Heart left ventricle (tissue), 13 donors: ENCODE results near the gene C7orf57.

Experiments
- POLR2A ChIP-seq, 2 donors: fragments of 450-650 bp; IDR thresholded peaks; one replicate each; pipeline ENCODE4 v1.6.1; 2017; ENCODE audit warnings: antibody characterized with exemption in 2 of 2, mild to moderate bottlenecking in 2 of 2, moderate library complexity in 2 of 2
- TF ChIP-seq, protein P1 (sequence below), 12 donors: fragments of 200-600 bp; sonication (generic) in 4 of 12; IDR thresholded peaks; one replicate each; pipeline versions ENCODE4 v1.5.0 to v1.8.0; 2018 to 2022; ENCODE audit warnings: antibody characterized with exemption in 12 of 12, mild to moderate bottlenecking in 5 of 12
- donor health status: ischemic (EF 13 %, LVEDD 7.1; RV severe dilation, severe dysfunction).
- donor health status: DM: no; HTN: yes; CAD: no.
- donor health status: DM: no; HTN: no; CAD: no.
- donor health status: ischemic (EF 25% LVEDD 6.9; RV normal size, moderate dysfunction).
- donor health status: ischemic (EF 25% LVEDD 5.7; RV mildly dilated, moderate dysfunction).
- donor health status: ischemic (EF 35%, LVEDD 5.7; RV mildly dilated, moderate dysfunction).
- donor health status: nonischemic (EF 11% LVEDD 7.7; RV severe dilation, severe dysfunction).
- donor health status: DM: yes; HTN: yes; CAD: no.
- donor health status: PGD.
- donor health status: ischemic (EF 29% LVEDD 5.4; RV normal size, mild dysfunction).
- donor health status: nonischemic (EF 23%, LVEDD 6.1; RV moderate dilation, normal function).

DNA sequence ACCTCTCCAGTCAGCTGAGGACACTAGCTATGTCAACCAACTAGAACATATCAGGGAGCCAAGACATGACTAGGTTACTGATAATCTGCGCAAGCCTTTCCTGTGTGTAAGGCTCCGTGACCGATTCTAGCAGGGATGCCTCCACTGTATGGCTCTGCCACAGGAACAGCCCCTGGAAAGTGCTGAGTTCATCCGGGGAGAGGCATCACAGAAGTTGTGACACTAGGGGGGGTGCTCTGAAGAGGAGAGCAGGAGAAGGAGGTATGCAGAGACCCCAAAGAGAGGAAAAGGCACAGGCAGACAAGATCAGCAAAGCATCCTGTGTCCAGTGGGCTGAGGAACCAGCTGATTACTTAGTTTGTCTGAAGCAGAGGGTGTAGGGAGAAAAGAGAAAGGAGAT, 67.2 kb downstream of the C7orf57 start:
- TF ChIP-seq, protein P1, sequence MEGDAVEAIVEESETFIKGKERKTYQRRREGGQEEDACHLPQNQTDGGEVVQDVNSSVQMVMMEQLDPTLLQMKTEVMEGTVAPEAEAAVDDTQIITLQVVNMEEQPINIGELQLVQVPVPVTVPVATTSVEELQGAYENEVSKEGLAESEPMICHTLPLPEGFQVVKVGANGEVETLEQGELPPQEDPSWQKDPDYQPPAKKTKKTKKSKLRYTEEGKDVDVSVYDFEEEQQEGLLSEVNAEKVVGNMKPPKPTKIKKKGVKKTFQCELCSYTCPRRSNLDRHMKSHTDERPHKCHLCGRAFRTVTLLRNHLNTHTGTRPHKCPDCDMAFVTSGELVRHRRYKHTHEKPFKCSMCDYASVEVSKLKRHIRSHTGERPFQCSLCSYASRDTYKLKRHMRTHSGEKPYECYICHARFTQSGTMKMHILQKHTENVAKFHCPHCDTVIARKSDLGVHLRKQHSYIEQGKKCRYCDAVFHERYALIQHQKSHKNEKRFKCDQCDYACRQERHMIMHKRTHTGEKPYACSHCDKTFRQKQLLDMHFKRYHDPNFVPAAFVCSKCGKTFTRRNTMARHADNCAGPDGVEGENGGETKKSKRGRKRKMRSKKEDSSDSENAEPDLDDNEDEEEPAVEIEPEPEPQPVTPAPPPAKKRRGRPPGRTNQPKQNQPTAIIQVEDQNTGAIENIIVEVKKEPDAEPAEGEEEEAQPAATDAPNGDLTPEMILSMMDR (IDR thresholded peaks at IDR 0.05): no peak
- no peak for TF ChIP-seq POLR2A (IDR thresholded peaks at IDR 0.05)
